ENCODE results near the gene C1orf159. TPM values are rescaled to one million over a fixed set of nuclear protein-coding genes. Genes with fewer than 3 reads are reported as not detected.

The C1orf159 gene
- total and polyA plus RNA-seq, 10 of the 15 experiments (the other 5 are each of a cell fraction or from before 2014, with no cell fraction given) = 0.11 to 23.4 (median 8.0) TPM

GRCh38 chr1:1157426-1157913 lies 41.6 kb upstream of the C1orf159 start:
- peak overlapping the region; percentile 95 for H3K9ac ChIP-seq (ENCODE audit: control insufficient read depth, insufficient read depth, low read length)
- no peaks in the 10 kb centered on the region for H3K36me3 ChIP-seq (ENCODE audit: control insufficient read depth in 2 of 2, insufficient read depth in 2 of 2, low read length in 1 of 2)
- ChIA-PET CTCF (interaction anchor here (1.0 to 1.5 kb wide), 2 partner anchors 13 to 93 kb away, joined by 3 read pairs; no protein-coding TSS in a partner anchor), RAD21 (ENCODE audit: unreplicated experiment) (interaction anchor here (0.9 to 2.5 kb wide), 4 partner anchors 14 to 74 kb away, joined by 3 to 8 read pairs (median 6); no protein-coding TSS in a partner anchor), SMC1A (ENCODE audit: uncharacterized antibody, unreplicated experiment) (interaction anchor here (1.5 kb wide), 1 partner anchor 74 kb away, joined by 3 read pairs; no protein-coding TSS in a partner anchor), POLR2A (interaction anchor here (0.6 to 1.9 kb wide), 2 partner anchors 14 to 93 kb away, joined by 3 to 5 read pairs; no protein-coding TSS in a partner anchor)
- peak overlapping the region; percentile 74 for H2AFZ ChIP-seq (ENCODE audit: control insufficient read depth, low read depth, low read length)
- DNase-seq (ENCODE audit: low read depth, low spot score) = no peak
- H3K9me3 ChIP-seq (replicated peaks; ENCODE audit: control insufficient read depth, insufficient read depth, low read length) = no peaks in the 10 kb centered on the region; the same call in 2 of the 3 replicates
- no peaks in the 10 kb centered on the region for H3K27me3 ChIP-seq (replicated peaks in 1 of 2; ENCODE audit: control insufficient read depth in 2 of 2, insufficient read depth in 2 of 2, low read length in 1 of 2)
- in situ Hi-C loops (cut with MboI) = no loop called here
- H3K4me3 ChIP-seq = peak overlapping the region; percentile 93
- peak; percentile 69 for FAIRE-seq
- H4K20me1 ChIP-seq (ENCODE audit: control insufficient read depth, insufficient read depth) = no peaks in the 10 kb centered on the region
- WGBS (ENCODE audit: insufficient coverage, insufficient replicate concordance, low lambda C conversion rate, missing lambda C conversion rate) = 0% methylated on average over 24 of the region's 29 CpGs
- peak; percentile 89 for ATAC-seq
- H3K27ac ChIP-seq (ENCODE audit: control insufficient read depth, insufficient read depth) = peak overlapping the region; percentile 73
- intact Hi-C loops (cut with micrococcal nuclease; ENCODE audit: unreplicated experiment) = no loop called here
- H3K4me1 ChIP-seq (ENCODE audit: control insufficient read depth, insufficient read depth, low read length) = peaks cover 7% of the 10 kb centered on the region
- TSS peak; percentile 99 for BruUV-seq (replicated peaks)
- H3K4me2 ChIP-seq (ENCODE audit: control insufficient read depth, insufficient read depth) = peak overlapping the region; percentile 100
- no peaks in the 10 kb centered on the region for H3K79me2 ChIP-seq (ENCODE audit: control insufficient read depth, insufficient read depth, low read length)
- TF ChIP-seq RB1 (IDR thresholded peaks at IDR 0.05; ENCODE audit: borderline replicate concordance) = peak; percentile 47; the same call in 1 of the 2 replicates
- TF ChIP-seq NFYB (IDR thresholded peaks at IDR 0.05; ENCODE audit: insufficient read depth, low read depth, low read length) = no peak
- TF ChIP-seq ZBED1 (IDR thresholded peaks at IDR 0.05; ENCODE audit: borderline replicate concordance) = no peak
- TF ChIP-seq ZNF24 (IDR thresholded peaks at IDR 0.05) = no peak
- no peak for TF ChIP-seq NKRF (conservative IDR thresholded peaks at IDR 0.05)
- no peak for TF ChIP-seq CEBPZ (IDR thresholded peaks at IDR 0.05; ENCODE audit: low read depth, low read length)
- TF ChIP-seq SMARCA5 (IDR thresholded peaks at IDR 0.05) = no peak; the same call in 1 of the 2 replicates
- TF ChIP-seq SIN3A (IDR thresholded peaks at IDR 0.05; ENCODE audit: low read depth, low read length) = 0 out of 2 replicates have a peak, but pooled peaks have one; percentile 47
- no peak for TF ChIP-seq ELK1 (IDR thresholded peaks at IDR 0.05; ENCODE audit: low read depth, low read length)
- no peak for TF ChIP-seq ZZZ3 (IDR thresholded peaks at IDR 0.05; ENCODE audit: control insufficient read depth, insufficient read length, low read depth)
- TF ChIP-seq FOXK2 (IDR thresholded peaks at IDR 0.05) = no peak
- TF ChIP-seq, protein P1, sequence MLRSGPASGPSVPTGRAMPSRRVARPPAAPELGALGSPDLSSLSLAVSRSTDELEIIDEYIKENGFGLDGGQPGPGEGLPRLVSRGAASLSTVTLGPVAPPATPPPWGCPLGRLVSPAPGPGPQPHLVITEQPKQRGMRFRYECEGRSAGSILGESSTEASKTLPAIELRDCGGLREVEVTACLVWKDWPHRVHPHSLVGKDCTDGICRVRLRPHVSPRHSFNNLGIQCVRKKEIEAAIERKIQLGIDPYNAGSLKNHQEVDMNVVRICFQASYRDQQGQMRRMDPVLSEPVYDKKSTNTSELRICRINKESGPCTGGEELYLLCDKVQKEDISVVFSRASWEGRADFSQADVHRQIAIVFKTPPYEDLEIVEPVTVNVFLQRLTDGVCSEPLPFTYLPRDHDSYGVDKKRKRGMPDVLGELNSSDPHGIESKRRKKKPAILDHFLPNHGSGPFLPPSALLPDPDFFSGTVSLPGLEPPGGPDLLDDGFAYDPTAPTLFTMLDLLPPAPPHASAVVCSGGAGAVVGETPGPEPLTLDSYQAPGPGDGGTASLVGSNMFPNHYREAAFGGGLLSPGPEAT (IDR thresholded peaks at IDR 0.05; ENCODE audit: low read depth) = peak; percentile 40; the same call in 1 of the 2 replicates
- TF ChIP-seq USF2 (IDR thresholded peaks at IDR 0.05; ENCODE audit: borderline replicate concordance, low read depth, low read length) = no peak
- peak in 1 of 2 experiments; percentile 31; a peak in 3 of 4 replicates for TF ChIP-seq IKZF2 (IDR thresholded peaks at IDR 0.05)

Data from GM12878 (cell line).